ENCODE results near the gene GPATCH8. TPM values are rescaled to one million over a fixed set of nuclear protein-coding genes. Genes with fewer than 3 reads are reported as not detected.

The GPATCH8 gene
- total and polyA plus RNA-seq, 5 donors from 2014 or later: 24.0 to 87.7 (median 25.5) TPM

DNA sequence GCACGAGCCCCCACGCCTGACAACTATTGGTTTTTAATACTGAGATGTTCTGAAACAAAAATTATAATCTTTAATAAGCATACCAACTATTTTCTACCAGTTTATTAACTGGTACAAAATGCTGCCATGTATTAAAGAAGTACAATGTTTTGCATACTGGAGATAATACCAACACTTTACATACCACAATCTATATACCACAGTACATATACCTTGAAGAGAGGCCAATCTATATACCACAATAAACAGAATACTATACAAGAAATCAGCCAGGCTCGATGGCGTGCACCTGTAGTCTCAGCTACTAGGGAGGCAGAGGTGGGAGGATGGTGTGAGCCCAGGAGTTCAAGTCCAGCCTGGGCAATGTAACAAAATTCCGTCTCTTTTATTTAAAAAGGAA, 9.9 kb downstream of the GPATCH8 start:
- ATAC-seq (ENCODE audit: low read depth in 2 of 2) (no peak), DNase-seq (no peak)
- H3K36me3 Mint-ChIP-seq: peaks cover 23% of the 10 kb centered on the region
- peaks cover 34 to 77% (median 47%) of the 10 kb centered on the region in 4 donors for H3K4me1 Mint-ChIP-seq
- Histone ChIP-seq H3K36me3 (ENCODE audit: control insufficient read depth, insufficient read depth, low read length) (peaks cover 8% of the 10 kb centered on the region), H3K4me1 (ENCODE audit: control insufficient read depth, insufficient read depth, low read length, poor library complexity, severe bottlenecking) (peaks cover 12% of the 10 kb centered on the region), H3K27ac (ENCODE audit: insufficient read depth, low read length, poor library complexity, severe bottlenecking) (no peak overlapping the region), H3K9me3 (ENCODE audit: control insufficient read depth in 2 of 2, low read length in 2 of 2) (no peaks in the 10 kb centered on the region), H3K27me3 (ENCODE audit: control insufficient read depth, insufficient read depth, low read length) (no peaks in the 10 kb centered on the region), H3K4me3 (ENCODE audit: low read depth, low read length) (no peak overlapping the region)
- H3K9me3 Mint-ChIP-seq: no peaks in the 10 kb centered on the region
- H3K27ac Mint-ChIP-seq: no peak overlapping the region
- H3K27me3 Mint-ChIP-seq: no peaks in the 10 kb centered on the region
- H3K4me3 Mint-ChIP-seq: peak overlapping the region in 1 of 4 donors; percentile 40

DNA sequence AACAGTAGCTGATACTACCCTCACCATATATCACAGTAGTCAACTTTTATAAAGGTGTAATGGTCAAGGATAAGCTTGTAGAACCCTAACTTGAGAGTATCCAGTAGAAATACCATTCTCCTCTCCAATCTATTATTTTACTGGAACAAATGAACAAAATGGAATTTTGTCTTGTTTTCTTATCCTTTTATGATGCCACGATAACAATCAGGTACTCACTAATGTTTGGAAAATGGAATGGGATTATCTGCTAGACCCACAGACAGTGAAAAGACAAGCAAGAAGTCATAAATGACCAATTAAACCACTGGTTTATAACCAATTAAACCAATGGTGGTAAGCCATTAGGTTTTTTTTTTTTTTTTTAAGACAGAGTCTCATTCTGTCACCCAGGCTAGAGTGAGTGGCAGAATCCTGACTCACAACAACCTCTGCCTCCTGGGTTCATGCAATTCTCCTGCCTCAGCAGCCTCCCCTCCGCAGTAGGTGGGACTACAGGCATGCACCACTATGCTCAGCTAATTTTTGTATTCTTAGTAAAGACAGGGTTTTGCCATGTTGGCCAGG, 10.4 kb downstream of the GPATCH8 start:
- ATAC-seq (ENCODE audit: low read depth in 2 of 2): no peak
- Mint-ChIP-seq H3K27me3 (no peaks in the 10 kb centered on the region), H3K36me3 (peaks cover 22% of the 10 kb centered on the region), H3K4me3 (no peak overlapping the region), H3K27ac (no peak overlapping the region), H3K4me1 (peaks cover 30 to 71% (median 44%) of the 10 kb centered on the region in 4 donors), H3K9me3 (no peaks in the 10 kb centered on the region)
- peaks cover 8% of the 10 kb centered on the region for H3K36me3 ChIP-seq (ENCODE audit: control insufficient read depth, insufficient read depth, low read length)
- H3K27ac ChIP-seq (ENCODE audit: insufficient read depth, low read length, poor library complexity, severe bottlenecking): no peak overlapping the region
- no peak overlapping the region for H3K4me3 ChIP-seq (ENCODE audit: low read depth, low read length)
- no peak for DNase-seq
- H3K4me1 ChIP-seq (ENCODE audit: control insufficient read depth, insufficient read depth, low read length, poor library complexity, severe bottlenecking): peaks cover 12% of the 10 kb centered on the region
- no peaks in the 10 kb centered on the region for H3K9me3 ChIP-seq (ENCODE audit: control insufficient read depth in 2 of 2, low read length in 2 of 2)
- H3K27me3 ChIP-seq (ENCODE audit: control insufficient read depth, insufficient read depth, low read length): no peaks in the 10 kb centered on the region

DNA sequence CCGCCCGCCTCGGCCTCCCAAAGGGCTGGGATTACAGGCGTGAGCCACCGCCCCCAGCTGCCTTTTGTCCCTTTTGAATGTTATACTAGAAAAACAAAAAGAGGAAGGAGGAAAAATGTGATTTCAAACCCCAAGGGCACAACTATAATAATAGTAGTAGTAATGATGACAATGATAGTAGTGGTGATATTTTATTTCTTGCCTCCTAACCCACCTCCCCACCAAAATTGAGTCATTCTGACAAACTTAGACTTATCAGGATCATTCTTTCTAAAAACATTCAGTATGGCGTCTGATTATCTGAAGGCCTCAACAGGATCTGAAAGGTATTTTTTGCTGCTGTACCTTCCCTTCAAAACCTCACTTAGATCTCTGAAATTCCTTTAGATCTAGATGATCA, 13.6 kb downstream of the GPATCH8 start:
- no peaks in the 10 kb centered on the region for H3K9me3 Mint-ChIP-seq
- Histone ChIP-seq H3K27ac (ENCODE audit: insufficient read depth, low read length, poor library complexity, severe bottlenecking) (no peak overlapping the region), H3K4me1 (ENCODE audit: control insufficient read depth, insufficient read depth, low read length, poor library complexity, severe bottlenecking) (peaks cover 2% of the 10 kb centered on the region), H3K27me3 (ENCODE audit: control insufficient read depth, insufficient read depth, low read length) (no peaks in the 10 kb centered on the region), H3K4me3 (ENCODE audit: low read depth, low read length) (no peak overlapping the region), H3K36me3 (ENCODE audit: control insufficient read depth, insufficient read depth, low read length) (peaks cover 8% of the 10 kb centered on the region), H3K9me3 (ENCODE audit: control insufficient read depth in 2 of 2, low read length in 2 of 2) (no peaks in the 10 kb centered on the region)
- H3K36me3 Mint-ChIP-seq: peaks cover 28% of the 10 kb centered on the region
- H3K27ac Mint-ChIP-seq: no peak overlapping the region
- H3K4me1 Mint-ChIP-seq: peaks cover 35 to 69% (median 45%) of the 10 kb centered on the region in 4 donors
- no peaks in the 10 kb centered on the region for H3K27me3 Mint-ChIP-seq
- ATAC-seq (ENCODE audit: low read depth in 2 of 2) (no peak), DNase-seq (no peak)
- H3K4me3 Mint-ChIP-seq: no peak overlapping the region

DNA sequence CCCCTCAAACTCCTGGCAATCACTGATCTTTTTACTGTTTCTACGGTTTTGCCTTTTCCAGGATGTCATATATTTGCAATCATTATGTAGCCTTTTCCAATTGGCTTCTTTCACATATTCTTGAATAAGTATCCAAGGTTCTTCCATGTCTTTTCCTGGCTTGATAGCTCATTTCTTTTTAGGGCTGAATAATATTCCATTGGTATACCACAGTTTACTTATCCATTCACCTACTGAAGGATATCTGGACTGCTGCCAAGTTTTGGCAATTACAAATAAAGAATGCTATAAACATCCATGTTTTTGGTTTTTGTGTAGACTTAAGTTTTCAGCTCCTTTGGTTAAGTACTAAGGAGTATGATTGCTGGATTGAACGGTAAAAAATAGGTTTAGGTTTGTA, 16.0 kb downstream of the GPATCH8 start:
- no peak overlapping the region for H3K4me3 Mint-ChIP-seq
- no peak for ATAC-seq (ENCODE audit: low read depth in 2 of 2)
- no peaks in the 10 kb centered on the region for H3K9me3 Mint-ChIP-seq
- no peak overlapping the region for H3K4me3 ChIP-seq (ENCODE audit: low read depth, low read length)
- no peaks in the 10 kb centered on the region for H3K27me3 ChIP-seq (ENCODE audit: control insufficient read depth, insufficient read depth, low read length)
- no peak overlapping the region for H3K27ac Mint-ChIP-seq
- DNase-seq: no peak
- H3K4me1 Mint-ChIP-seq: peaks cover 23 to 59% (median 30%) of the 10 kb centered on the region in 4 donors
- peaks cover 13% of the 10 kb centered on the region for H3K36me3 Mint-ChIP-seq
- H3K4me1 ChIP-seq (ENCODE audit: control insufficient read depth, insufficient read depth, low read length, poor library complexity, severe bottlenecking): peaks cover 2% of the 10 kb centered on the region
- H3K27ac ChIP-seq (ENCODE audit: insufficient read depth, low read length, poor library complexity, severe bottlenecking): no peak overlapping the region
- H3K9me3 ChIP-seq (ENCODE audit: control insufficient read depth in 2 of 2, low read length in 2 of 2): no peaks in the 10 kb centered on the region
- H3K36me3 ChIP-seq (ENCODE audit: control insufficient read depth, insufficient read depth, low read length): peaks cover 8% of the 10 kb centered on the region
- no peaks in the 10 kb centered on the region for H3K27me3 Mint-ChIP-seq

DNA sequence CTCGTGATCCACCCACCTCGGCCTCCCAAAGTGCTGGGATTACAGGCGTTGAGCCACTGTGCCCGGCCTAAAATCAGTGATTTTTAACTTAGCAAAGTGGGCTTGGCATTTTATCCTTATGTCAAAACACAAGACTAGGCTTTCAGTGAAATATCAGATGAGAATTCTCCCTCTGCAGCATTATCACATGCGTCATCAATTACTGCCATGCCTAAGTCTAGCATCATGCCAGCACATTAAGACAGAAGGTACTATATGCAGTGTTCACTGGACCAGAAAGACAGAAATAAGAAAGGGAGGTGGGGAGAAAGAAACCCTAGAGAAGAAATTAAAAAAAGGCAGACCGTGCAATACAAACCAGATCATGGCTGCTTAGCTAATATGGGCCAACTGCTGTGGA, 29.8 kb downstream of the GPATCH8 start:
- Mint-ChIP-seq H3K27me3 (no peaks in the 10 kb centered on the region), H3K27ac (no peak overlapping the region), H3K36me3 (peaks cover 19% of the 10 kb centered on the region), H3K4me1 (peaks cover 15 to 45% (median 20%) of the 10 kb centered on the region in 4 donors), H3K9me3 (no peaks in the 10 kb centered on the region), H3K4me3 (no peak overlapping the region)
- no peaks in the 10 kb centered on the region for H3K4me1 ChIP-seq (ENCODE audit: control insufficient read depth, insufficient read depth, low read length, poor library complexity, severe bottlenecking)
- H3K9me3 ChIP-seq (ENCODE audit: control insufficient read depth in 2 of 2, low read length in 2 of 2): no peaks in the 10 kb centered on the region
- H3K27me3 ChIP-seq (ENCODE audit: control insufficient read depth, insufficient read depth, low read length): no peaks in the 10 kb centered on the region
- no peak for ATAC-seq (ENCODE audit: low read depth in 2 of 2)
- H3K4me3 ChIP-seq (ENCODE audit: low read depth, low read length): no peak overlapping the region
- DNase-seq: no peak
- no peak overlapping the region for H3K27ac ChIP-seq (ENCODE audit: insufficient read depth, low read length, poor library complexity, severe bottlenecking)
- H3K36me3 ChIP-seq (ENCODE audit: control insufficient read depth, insufficient read depth, low read length): peaks cover 18% of the 10 kb centered on the region

DNA sequence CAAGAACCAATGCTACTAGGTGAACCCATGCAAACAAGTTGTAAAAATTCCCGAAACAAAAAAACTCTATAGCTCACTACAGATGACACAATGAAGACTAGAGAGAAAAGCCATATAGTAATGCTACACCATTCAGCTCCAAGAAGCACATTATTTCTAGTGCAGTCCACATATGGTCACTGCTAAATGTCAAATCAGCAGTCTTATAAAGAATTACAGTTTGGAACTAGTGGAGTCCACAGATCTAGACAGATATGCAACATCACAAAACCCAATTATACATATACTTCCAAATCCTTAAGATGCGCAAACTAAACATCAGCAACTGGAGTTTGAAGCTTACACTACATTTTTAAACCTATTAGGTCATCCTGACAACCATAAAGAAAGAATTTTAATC, 33.5 kb downstream of the GPATCH8 start:
- H3K27ac ChIP-seq (ENCODE audit: insufficient read depth, low read length, poor library complexity, severe bottlenecking): no peak overlapping the region
- no peaks in the 10 kb centered on the region for H3K9me3 Mint-ChIP-seq
- no peak for ATAC-seq (ENCODE audit: low read depth in 2 of 2)
- H3K4me1 ChIP-seq (ENCODE audit: control insufficient read depth, insufficient read depth, low read length, poor library complexity, severe bottlenecking): no peaks in the 10 kb centered on the region
- no peaks in the 10 kb centered on the region for H3K9me3 ChIP-seq (ENCODE audit: control insufficient read depth in 2 of 2, low read length in 2 of 2)
- no peak overlapping the region for H3K4me3 ChIP-seq (ENCODE audit: low read depth, low read length)
- peaks cover 37 to 52% (median 37%) of the 10 kb centered on the region in 4 donors for H3K4me1 Mint-ChIP-seq
- peaks cover 29% of the 10 kb centered on the region for H3K36me3 Mint-ChIP-seq
- H3K4me3 Mint-ChIP-seq: no peak overlapping the region
- no peaks in the 10 kb centered on the region for H3K27me3 ChIP-seq (ENCODE audit: control insufficient read depth, insufficient read depth, low read length)
- H3K27ac Mint-ChIP-seq: no peak overlapping the region
- H3K36me3 ChIP-seq (ENCODE audit: control insufficient read depth, insufficient read depth, low read length): peaks cover 27% of the 10 kb centered on the region
- H3K27me3 Mint-ChIP-seq: no peaks in the 10 kb centered on the region
- DNase-seq: no peak

DNA sequence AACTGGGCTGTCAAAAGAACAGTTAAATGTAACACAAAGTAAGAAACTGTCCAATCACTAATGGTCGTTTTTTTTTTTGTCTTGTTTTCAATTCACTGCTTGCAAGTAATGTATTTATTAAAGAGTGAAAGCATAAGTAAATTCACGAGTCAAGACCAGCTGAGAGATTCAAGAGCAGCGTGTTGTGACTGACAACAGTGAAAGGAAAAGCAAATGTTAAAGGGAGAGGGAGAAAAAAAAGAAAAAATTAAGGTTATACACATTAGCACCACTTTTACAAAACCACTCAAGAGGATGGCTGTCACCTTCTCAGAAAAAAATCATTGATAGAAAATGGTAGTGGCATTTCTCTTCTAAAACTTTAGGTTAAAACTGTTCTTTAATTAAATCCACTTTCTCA, 36.1 kb downstream of the GPATCH8 start:
- peaks cover 31% of the 10 kb centered on the region for H3K36me3 Mint-ChIP-seq
- peaks cover 38 to 51% (median 49%) of the 10 kb centered on the region in 4 donors for H3K4me1 Mint-ChIP-seq
- peaks cover 25% of the 10 kb centered on the region for H3K36me3 ChIP-seq (ENCODE audit: control insufficient read depth, insufficient read depth, low read length)
- no peak overlapping the region for H3K4me3 ChIP-seq (ENCODE audit: low read depth, low read length)
- H3K27ac Mint-ChIP-seq: peak overlapping the region in 2 of 3 donors; percentile 9 to 17
- no peaks in the 10 kb centered on the region for H3K9me3 Mint-ChIP-seq
- H3K4me3 Mint-ChIP-seq: peak overlapping the region in 1 of 4 donors; percentile 24
- no peaks in the 10 kb centered on the region for H3K9me3 ChIP-seq (ENCODE audit: control insufficient read depth in 2 of 2, low read length in 2 of 2)
- H3K27me3 ChIP-seq (ENCODE audit: control insufficient read depth, insufficient read depth, low read length): no peaks in the 10 kb centered on the region
- H3K27ac ChIP-seq (ENCODE audit: insufficient read depth, low read length, poor library complexity, severe bottlenecking): no peak overlapping the region
- H3K4me1 ChIP-seq (ENCODE audit: control insufficient read depth, insufficient read depth, low read length, poor library complexity, severe bottlenecking): peaks cover 5% of the 10 kb centered on the region
- no peaks in the 10 kb centered on the region for H3K27me3 Mint-ChIP-seq
- DNase-seq (no peak), ATAC-seq (ENCODE audit: low read depth in 2 of 2) (no peak)

DNA sequence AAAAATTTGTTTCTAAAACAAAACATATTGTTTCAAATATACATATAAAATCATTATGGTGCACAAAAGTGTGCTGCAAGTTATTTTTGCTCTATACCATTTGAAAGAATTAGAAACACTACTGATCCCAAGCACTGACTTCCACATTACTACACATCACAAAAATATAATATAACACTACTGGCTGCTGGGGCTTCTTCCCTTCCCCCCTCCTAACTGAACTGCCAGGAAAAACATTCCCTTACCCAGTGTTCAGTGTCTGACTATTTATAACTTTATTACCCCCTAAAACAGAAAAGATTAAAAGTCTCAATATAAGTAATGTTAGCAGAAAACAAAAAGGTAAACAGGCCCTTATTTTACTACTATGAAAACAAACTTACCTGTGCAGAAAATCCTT, 36.9 kb downstream of the GPATCH8 start:
- no peaks in the 10 kb centered on the region for H3K9me3 ChIP-seq (ENCODE audit: control insufficient read depth in 2 of 2, low read length in 2 of 2)
- peaks cover 29% of the 10 kb centered on the region for H3K36me3 ChIP-seq (ENCODE audit: control insufficient read depth, insufficient read depth, low read length)
- ATAC-seq (ENCODE audit: low read depth in 2 of 2) (no peak), DNase-seq (no peak)
- H3K36me3 Mint-ChIP-seq: peaks cover 33% of the 10 kb centered on the region
- no peaks in the 10 kb centered on the region for H3K27me3 Mint-ChIP-seq
- H3K4me1 Mint-ChIP-seq: peaks cover 38 to 51% (median 49%) of the 10 kb centered on the region in 4 donors
- H3K27ac ChIP-seq (ENCODE audit: insufficient read depth, low read length, poor library complexity, severe bottlenecking): no peak overlapping the region
- H3K4me3 ChIP-seq (ENCODE audit: low read depth, low read length): no peak overlapping the region
- H3K9me3 Mint-ChIP-seq: no peaks in the 10 kb centered on the region
- peak overlapping the region in 1 of 3 donors; percentile 67 for H3K27ac Mint-ChIP-seq
- no peak overlapping the region for H3K4me3 Mint-ChIP-seq
- H3K4me1 ChIP-seq (ENCODE audit: control insufficient read depth, insufficient read depth, low read length, poor library complexity, severe bottlenecking): peaks cover 5% of the 10 kb centered on the region
- H3K27me3 ChIP-seq (ENCODE audit: control insufficient read depth, insufficient read depth, low read length): no peaks in the 10 kb centered on the region

Data from CD4-positive, CD25-positive, alpha-beta regulatory T cell (primary cell).